Fibroblast of peridontal ligament (primary cell): ENCODE results near the gene B9D2.
A peak's percentile ranks its signal among the peaks of the same experiment; 100 is the strongest.
"Not testable (repeated sequence)": the region's sequence is repeated elsewhere in the genome, so short reads cannot be mapped to it uniquely, and the experiment has no call there.

ENCODE experiments used
- DNase-seq: peaks from one replicate; pipeline ENCODE4 v3.0.0-alpha.2; 2010; ENCODE audit errors: extremely low read depth

B9D2 gene

DNA sequence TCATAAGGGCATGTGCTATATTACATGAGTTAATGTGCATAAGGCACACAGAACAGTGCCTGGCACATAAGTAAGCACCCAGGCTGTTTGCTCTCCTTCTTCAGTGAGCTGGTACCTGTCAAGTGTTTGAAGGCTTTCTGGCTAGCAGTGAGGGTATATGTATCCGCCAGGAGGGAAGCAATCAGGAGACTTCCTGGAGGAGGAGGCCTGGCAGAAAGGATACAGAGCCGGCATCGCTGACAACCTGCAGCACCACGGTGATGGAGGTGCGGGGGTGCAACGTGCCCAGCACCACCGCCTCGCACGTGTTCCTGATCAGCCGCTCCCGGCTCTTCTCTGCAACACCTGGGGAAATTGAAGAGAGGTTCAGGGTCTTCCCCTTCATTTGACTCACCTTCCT, 27.7 kb upstream of the B9D2 start:
- no peak for DNase-seq

DNA sequence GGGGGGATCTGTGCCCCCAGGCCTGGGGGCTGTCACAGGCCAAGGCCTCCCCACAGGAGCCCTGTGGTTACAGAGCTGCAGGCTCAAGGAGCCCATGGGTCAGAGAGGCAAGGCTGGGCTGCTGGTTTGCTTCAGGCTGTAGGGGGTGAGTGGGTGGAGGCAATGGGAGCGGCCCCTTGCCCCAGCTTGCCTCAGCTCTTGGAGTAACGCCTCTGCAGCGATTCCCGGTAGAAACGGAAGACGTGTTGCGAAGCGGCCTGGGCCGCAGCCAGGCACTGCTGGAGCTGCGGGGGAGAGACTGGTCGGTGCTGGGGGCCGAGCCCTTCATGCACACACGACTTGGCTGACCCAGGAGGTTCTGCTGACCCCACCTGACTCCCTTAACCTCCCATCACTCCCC, 22.5 kb upstream of the B9D2 start:
- DNase-seq = no peak

DNA sequence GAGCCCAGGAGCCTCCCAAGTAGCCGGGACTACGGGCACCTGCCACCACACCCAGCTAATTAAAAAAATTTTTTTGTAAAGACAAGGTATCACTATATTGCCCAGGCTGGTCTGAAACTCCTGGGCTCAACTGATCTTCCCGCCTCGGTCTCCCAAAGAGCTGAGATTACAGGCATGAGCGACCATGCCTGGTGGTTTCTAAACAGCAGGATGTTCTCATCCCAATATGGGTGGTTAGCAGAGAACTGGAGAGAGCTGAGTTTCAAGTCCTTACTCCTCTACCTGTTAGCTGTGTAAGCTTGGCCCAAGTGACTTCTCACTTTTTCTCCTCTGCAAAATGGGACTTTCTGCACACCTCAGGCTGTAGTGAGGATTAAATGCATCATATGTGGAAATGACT, 20.4 kb upstream of the B9D2 start:
- no peak for DNase-seq

DNA sequence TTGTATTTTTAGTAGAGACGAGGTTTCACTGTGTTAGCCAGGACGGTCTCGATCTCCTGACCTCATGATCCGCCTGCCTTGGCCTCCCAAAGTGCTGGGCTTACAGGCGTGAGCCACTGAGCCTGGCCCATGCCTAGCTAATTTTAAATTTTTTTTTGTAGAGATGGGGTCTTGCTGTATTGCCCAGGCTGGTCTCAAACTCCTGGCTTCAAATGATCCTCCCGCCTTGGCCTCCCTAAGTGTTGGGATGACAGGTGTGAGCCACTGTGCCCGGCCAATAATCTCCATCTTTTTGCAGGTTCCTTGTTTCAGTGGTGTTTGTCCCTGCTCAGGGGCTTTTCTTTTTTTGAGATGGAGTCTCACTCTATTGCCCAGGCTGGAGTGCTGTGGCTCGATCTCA, 17.6 kb upstream of the B9D2 start:
- DNase-seq = not testable (repeated sequence)

DNA sequence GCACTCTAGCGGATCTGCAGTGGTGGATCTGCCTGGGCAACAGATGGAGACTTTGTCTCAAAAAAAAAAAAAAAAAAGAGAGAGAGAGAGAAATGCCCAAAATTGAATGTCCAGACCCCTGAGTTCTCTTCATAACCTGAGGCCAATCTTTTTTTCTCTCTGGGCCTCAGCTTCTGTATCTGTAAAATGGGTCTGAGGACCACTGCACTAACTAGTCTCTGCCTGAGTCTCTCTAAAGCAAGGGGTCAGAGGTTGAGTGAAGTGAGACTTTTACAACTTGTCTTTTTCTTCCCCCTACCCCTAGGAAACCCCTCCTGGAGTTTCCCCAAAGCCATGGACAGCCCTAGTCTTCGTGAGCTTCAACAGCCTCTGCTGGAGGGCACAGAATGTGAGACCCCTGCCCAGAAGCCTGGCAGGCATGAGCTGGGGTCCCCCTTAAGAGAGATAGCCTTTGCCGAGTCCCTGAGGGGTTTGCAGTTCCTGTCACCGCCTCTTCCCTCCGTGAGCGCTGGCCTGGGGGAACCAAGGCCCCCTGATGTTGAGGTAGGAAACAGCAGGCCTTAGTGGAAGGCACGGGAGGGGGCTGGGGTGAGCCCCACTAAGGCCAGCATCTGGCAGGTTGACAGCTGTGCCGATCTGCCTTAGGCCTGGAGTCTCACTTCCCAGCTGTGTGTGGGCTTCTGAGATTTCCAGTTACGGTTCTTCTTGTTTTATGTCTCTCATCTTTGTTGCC, 14.2 kb upstream of the B9D2 start:
- DNase-seq = no peak

DNA sequence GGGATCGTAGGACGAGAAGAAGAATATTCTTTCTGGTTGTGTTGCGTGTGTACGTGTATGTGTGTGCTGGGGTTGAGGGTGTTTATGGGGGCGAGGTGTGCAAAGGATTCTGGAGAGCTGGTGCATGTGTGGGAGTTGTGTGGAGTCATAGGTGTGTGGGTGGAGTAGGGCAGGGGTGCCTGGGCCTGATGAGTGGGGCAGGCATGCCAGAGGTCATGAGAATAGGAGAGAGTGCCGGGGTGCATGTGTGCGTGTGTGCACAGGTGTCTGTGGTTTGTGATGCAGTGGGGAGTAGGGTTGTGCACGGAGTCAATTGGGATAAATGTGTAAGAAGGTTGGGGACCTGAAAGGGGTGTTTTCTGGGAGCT, 13.0 kb upstream of the B9D2 start:
- no peak for DNase-seq

DNA sequence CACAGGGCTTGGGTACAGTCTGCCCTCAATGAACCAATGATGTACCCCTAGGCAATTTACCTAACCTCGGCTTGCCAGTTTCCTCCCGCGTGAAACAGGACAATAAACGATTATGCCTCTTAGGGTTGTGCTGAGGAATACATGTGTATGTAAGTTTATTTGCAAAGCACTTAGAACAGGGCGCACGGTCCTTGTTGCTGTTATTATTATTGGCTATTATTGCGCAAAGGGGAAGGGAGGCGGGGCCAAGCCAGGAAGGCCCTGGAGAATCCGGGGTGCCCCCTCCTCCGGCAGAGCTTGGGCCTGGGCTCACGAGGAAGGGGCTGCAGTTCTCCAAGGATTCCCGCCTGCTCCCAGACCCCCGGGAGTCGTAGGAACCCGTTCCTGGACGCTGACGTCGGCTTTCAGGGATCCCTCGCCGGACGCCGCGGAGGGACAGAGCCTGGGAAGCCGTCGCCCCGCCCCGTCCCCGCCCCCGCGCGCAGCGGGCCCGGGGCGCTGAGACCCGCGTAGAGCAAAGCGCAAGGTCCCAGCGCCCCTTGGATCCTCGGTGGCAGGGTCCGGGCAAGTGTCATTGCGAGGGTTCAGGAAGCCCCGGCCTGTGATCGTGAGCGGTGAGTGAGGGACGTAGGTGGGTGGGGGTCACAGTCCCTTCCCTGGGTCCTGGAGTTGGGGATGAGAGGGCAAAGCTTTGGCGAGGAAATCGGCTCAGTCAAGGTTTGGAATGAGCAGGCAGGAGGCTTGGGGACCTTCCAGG, 12.5 kb upstream of the B9D2 start, which contains the start of gene TMEM91:
TSS of gene TMEM91 (plus strand) at position 293 of the 757 bp plus-strand sequence. CDS start 1,777 bp downstream, outside the sequence.
- no peak for DNase-seq

DNA sequence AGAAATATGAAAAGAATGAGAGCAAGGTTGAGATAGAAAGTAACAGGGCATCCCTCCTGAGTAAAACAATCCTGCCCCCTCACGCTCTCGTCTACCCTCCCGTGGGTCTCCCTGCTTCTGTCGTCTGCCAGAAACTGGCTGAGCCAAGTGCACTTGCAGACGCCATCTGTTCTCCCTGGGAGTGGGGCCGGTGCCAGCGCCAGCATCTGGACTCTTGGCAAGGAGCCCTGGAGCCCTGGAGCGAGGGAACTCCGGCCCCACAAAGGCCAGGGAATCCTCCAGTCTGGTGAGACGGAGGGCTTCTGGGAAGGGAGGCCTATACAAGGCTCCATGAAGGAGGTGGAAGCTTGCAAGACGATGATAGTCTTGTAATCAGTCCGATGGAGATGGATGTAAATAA, 10.0 kb upstream of the B9D2 start:
- DNase-seq = peak; percentile 91

DNA sequence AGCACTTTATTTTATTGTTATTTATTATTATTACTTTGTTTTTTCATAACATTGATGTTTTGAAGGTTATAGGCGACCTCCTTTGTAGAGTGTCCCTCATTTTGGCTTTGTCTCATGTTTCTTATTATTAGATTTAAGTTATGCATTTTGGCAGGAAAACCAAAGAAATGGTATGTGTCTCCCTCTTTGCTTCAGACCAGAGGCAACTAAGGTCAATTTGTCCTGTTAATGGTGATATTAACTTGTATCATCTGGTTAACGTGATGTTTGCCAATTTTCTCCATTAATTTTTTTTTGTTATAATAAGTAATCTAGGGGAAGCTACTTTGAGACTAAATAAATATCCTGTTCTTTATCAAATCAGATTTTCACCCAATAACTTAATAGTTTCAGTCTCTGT, 8.6 kb upstream of the B9D2 start:
- DNase-seq = no peak

DNA sequence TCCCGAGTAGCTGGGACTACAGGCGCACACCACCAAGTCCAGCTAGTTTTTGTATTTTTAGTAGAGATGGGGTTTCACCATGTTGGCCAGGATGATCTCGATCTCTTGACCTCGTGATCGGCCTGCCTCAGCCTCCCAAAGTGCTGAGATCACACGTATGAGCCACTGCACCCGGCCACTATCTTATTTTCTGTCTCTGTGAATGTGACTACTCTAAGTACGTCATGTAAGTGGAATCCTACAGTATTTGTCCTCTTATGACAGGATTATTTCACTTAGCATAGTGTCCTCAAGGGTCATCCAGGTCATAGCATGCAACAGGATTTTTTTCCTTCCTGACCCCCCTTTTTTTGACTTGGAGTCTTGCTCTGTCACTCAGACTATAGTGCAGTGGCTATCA, 7.6 kb upstream of the B9D2 start:
- DNase-seq = no peak

DNA sequence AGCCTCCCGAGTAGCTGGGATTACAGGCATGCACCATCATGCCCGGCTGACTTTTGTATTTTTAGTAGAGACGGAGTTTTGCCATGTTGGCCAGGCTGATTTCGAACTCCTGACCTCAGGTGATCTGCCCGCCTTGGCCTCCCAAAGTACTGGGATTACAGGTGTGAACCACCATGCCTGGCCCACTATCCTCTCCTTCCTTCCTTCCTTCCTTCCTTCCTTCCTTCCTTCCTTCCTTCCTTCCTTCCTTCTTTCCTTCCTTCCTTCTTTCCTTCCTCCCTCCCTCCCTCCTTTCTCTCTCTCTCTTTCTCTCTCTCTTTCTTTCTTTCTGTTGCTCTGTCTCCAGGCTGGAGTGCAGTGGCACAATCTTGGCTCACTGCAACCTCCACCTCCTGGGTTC, 7.2 kb upstream of the B9D2 start:
- DNase-seq = not testable (repeated sequence)

DNA sequence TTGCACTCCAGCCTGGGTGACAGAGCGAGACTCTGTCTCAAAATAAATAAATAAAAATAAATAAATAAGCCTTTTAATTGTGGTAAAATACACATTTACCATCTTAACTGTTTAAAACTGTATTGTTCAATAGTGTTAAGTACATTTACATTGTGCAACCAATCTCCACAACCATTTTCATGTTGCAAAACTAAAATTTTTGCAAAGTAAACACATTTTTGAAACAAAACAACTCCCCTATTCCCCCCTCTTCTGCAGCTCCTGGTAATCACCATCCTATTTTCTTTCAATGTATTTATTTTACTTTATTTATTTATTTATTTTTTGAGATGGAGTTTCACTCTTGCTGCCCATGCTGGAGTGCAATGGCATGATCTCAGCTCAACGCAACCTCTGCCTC, 5.8 kb upstream of the B9D2 start:
- DNase-seq = no peak

DNA sequence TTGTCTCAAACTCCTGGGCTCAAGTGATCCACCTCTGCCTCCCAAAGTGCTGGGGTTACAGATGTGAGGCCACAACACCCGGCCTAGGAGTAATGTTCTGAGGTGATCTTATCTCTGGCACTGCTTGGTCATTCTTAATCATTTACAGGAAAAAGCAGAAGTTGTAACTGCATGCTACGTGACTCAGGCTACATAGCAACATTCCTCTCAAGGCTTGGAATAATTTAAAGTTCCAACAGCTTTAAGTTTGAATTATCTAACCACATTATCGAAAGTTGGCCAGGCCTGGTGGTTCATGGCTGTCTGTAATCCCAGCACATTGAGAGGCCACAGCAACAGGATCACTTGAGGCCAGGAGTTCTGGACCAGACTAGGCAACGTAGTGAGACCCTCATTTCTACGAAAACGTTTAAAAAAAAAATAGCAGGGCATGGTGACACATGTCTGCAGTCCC, 3.9 kb upstream of the B9D2 start:
- DNase-seq = peak; percentile 96

DNA sequence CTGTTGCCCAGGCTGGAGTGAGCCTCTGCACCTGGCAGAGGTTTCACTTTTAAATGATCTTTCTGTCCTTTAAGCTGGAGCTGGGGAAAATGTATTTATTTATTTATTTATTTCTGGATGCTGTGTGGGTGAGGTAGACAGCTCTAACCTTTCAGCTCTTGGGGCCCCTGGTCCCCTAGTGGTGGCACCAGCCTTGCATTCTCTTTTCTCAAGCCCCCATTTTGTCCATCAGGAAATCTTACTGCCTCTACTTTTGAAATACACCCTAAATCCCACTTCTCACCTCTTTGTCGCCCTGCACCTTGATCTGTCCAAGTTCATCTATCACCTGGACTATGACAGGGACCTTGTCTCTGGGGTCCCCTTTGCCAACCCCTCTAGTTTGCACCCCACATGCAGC, 2.1 kb upstream of the B9D2 start:
- no peak for DNase-seq

DNA sequence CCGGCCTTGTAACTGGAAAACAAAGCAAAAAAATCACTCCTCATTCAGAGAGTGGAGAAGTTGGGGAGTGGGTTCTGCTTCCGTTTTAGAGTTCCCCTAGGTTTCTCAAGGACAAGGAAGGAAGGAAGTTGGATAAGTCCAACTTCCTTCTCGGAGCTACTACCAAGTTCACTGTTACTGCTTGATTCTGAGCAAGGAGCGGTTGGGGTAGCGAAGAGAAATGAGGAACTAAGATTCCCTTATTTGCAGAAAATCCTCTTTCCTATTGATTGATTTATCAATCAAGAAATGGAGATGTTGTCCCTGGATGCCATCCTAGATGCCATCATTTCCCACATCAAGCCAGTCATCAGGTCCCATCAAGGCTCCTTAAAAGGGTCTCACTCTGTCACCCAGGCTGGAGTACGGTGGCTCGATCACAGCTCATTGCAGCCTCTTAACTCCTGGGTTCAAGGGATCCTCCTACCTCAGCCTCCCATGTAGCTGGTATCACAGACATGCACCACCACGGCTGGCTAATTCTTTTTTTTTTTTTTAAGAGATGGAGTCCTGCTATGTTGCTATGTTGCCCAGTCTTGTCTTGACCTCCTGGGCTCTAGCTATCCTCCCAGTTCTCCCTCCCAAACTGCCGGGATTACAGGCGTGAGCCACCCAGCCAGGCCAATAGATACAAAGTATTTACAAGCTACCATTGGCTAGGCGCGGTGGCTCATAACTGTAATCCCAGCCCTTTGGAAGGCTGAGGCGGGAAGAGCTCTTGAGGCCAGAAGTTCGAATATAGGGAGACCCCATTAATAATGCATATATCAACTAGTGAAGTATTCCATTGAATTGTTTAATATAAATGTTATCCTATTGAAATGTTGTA, 809 bp upstream of the B9D2 start:
- no peak for DNase-seq

DNA sequence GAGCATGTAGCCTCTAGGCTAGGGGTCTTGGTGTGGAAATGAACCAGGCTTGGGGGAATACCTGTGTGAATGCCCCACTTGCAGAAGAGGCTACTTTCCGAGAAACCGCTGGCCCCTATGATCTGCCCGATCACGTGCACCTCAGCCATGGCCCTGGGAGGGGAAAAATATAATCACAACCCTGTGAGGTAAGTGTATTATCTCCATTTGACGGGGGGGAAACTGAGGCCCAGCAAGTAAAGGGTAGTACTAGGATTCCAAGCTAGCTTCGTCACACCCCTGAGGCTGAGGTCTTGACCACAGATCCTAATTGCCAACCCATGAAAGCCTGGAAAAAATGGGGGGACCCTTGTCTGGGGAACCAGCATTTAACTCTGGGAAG, 587 bp downstream of the B9D2 start:
- DNase-seq = no peak

DNA sequence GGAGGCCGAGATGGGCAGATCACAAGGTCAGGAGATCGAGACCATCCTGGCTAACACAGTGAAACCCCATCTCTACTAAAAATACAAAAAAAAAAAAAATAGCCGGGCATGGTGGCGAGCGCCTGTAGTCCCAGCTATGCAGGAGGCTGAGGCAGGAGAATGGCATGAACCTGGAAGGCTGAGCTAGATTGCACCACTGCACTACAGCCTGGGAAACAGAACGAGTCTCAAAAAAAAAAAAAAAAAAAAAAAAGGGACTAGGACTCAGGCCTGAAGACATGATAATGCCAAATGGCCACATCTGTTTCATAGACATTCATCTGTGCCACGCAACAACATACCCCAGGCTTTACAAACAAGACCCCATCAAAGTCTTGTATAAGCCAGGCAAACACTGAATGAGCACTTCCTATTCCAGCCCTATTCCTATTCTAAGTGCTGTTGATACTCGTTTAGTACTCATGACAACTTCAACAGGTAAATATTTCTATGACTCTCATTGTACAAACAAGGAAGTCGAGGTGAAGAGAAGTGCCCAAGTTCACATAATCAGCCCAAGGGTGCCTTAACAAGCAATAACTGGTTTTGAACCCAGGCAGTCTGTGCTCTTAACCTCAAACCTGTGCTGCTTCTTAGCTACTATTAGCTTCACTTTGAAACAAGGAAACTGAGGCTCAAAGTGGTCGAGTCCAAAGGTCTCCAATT, 1.7 kb downstream of the B9D2 start:
- DNase-seq = no peak

DNA sequence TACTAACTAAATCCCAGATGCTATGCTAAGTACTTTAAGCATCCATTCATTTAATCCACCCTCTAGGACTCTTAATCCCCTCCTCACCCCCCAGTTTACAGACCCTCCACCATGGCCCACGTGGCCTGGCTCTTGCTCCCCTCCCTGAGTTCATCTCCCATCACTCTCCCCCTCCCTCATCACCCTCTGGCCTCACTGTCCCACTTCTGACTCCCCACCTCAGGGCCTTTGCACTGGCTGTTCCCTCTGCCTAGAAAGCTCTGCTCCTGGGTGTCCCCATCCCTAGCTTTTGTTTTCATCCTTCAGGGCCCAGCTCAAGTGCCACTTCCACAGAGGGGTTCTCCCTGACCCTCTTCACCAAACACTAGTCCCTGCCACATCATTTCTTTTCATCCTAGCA, 4.2 kb downstream of the B9D2 start:
- DNase-seq = no peak

DNA sequence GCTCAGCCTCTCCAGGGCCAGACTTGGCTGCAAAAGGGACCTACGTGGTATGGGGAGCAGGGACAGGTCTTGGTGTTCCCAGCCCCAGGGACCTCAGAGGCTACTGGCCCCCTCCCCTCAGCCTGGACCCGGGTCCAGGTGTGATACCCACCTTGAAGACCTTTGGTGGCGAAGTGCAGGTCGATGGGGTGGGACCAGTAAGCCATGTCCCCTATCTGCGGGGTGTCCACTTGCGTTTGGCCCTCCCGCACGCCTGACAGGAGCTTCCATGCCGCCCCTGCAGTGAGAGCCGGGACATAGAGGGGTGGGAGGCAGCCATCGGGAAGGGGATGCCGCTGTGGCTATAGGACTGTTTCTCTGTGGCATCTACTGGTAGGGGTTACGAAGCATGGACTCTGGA, 6.2 kb downstream of the B9D2 start:
- no peak for DNase-seq

DNA sequence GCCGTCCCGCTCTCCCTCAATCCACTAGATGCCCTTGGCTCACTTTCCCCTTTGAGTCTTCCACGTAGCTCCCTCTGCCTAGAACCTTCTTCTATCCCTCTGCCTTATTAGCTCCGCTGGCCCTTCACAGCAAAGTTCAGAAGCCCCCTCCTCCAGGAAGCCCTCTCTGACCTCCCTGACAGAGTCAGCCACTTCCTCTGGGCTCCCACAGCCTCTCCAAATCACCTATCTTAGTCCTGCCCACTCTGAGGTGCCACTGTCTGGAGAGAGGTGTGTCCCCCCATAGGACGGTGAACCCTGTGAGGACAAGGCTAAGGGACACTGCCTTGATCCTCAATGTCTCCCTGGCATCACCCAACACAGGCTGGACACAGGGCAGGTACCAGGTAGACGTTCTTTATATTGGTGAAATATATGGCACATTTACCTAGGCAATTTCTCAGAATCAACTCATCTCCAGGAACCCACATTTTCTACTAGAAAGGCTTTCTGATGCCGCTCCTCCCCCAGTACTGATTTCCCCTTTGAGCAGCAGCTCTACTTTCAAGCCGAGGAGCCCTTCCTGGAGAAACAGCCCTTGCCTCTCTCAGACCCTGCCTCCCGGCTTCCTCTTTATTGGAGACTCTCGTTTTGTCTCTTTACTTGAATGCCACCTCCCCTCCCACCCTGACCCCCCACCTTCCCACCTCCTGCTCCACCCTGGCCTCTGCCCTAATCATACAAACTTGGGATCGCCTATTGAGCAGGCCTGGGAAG, 6.8 kb downstream of the B9D2 start:
- DNase-seq = no peak

DNA sequence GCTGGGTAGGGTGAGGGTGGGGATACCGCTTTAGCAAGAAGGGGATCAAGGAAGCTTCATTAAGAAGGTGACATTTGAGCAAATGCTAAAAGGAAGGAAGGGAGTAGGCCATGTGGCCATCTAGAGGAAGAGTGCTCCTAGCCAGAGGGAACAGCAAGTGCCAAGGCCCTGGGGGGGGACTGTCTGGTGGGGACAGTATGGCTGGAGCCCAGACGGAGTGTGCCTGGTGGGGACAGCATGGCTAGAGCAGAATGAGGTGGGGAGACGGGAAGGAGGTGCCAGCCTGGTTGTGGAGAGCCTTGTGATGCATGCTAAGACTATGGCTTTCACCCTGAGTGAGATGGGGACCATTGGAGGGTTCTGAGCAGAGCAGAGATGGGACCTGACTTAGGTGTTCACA, 8.1 kb downstream of the B9D2 start:
- DNase-seq = no peak
